PC-3 (cell line): ENCODE data around the gene NHP2. TPM values are rescaled to one million over a fixed set of nuclear protein-coding genes. Genes with fewer than 3 reads are reported as not detected.
A peak's percentile ranks its signal among the peaks of the same experiment; 100 is the strongest.

Experiments
- ATAC-seq: fragments of 200-7000 bp; cut with Tn5 transposase; 2 replicates; pipeline ENCODE4 v1.9.1; 2020; ENCODE audit warnings: mild to moderate bottlenecking, moderate library complexity
- BruUV-seq: library from RNA; stranded (reverse); fragments of 400-500 nt; replicated peaks from 2 replicates; lab custom pipeline; 2021; lab: Mats Ljungman, UMichigan
- CTCF ChIA-PET: fragments of 300-600 bp; sonication (Branson Sonifier 250); formaldehyde crosslinking; loops from one replicate; lab custom pipeline; 2022; ENCODE audit warnings: antibody characterized with exemption; lab: Charles Lee
- POLR2A ChIA-PET: fragments of 300-600 bp; sonication (Branson Sonifier 250); formaldehyde crosslinking; loops from one replicate; lab custom pipeline; 2022; ENCODE audit warnings: antibody characterized with exemption; ENCODE audit not compliant: unreplicated experiment; lab: Charles Lee
- DNase-seq: peaks from one replicate; pipeline ENCODE4 v3.0.0-alpha.2; 2015
- H2AFZ ChIP-seq: fragments of 300-600 bp; sonication (generic); 2 replicates; pipeline ENCODE4 v1.6.0; 2016; ENCODE audit warnings: antibody characterized with exemption, low read length
- H3F3A ChIP-seq: fragments of 300-600 bp; sonication (generic); one replicate; pipeline ENCODE4 v1.6.0; 2017; ENCODE audit warnings: antibody characterized with exemption, low read length, control low read depth, mild to moderate bottlenecking; ENCODE audit not compliant: unreplicated experiment
- H3K27ac ChIP-seq: fragments of 300-600 bp; sonication (generic); 2 replicates; pipeline ENCODE4 v1.5.1; 2016; ENCODE audit warnings: mild to moderate bottlenecking, low read length
- H3K27me3 ChIP-seq: fragments of 300-600 bp; sonication (generic); 2 replicates; pipeline ENCODE4 v1.6.1; 2016; ENCODE audit warnings: low read length, mixed read lengths
- H3K36me3 ChIP-seq: fragments of 300-600 bp; sonication (generic); 2 replicates; pipeline ENCODE4 v1.6.1; 2016; ENCODE audit warnings: low read depth, mixed run types, low read length, mixed read lengths
- H3K4me1 ChIP-seq: fragments of 300-600 bp; sonication (generic); 2 replicates; pipeline ENCODE4 v1.5.1; 2016; ENCODE audit warnings: low read length; ENCODE audit not compliant: insufficient read depth
- H3K4me2 ChIP-seq: fragments of 300-600 bp; sonication (generic); 2 replicates; pipeline ENCODE4 v1.6.0; 2016; ENCODE audit warnings: low read length
- H3K4me3 ChIP-seq: fragments of 300-600 bp; sonication (generic); 2 replicates; pipeline ENCODE4 v1.5.1; 2016; ENCODE audit warnings: mild to moderate bottlenecking, low read length, mixed read lengths
- H3K79me2 ChIP-seq: fragments of 300-600 bp; sonication (generic); 2 replicates; pipeline ENCODE4 v1.6.1; 2017; ENCODE audit warnings: low read length, mixed read lengths
- H3K9ac ChIP-seq: fragments of 300-600 bp; sonication (generic); 2 replicates; pipeline ENCODE4 v1.6.0; 2016; ENCODE audit warnings: mild to moderate bottlenecking, low read length
- H3K9me2 ChIP-seq: fragments of 300-600 bp; sonication (generic); replicated peaks from 2 replicates; pipeline ENCODE4 v1.6.1; 2016; ENCODE audit warnings: mixed run types, low read length, mixed read lengths
- H3K9me3 ChIP-seq: fragments of 300-600 bp; sonication (generic); 2 replicates; pipeline ENCODE4 v1.6.1; 2016; ENCODE audit warnings: low read length, mixed read lengths
- H4K20me1 ChIP-seq: fragments of 300-600 bp; sonication (generic); 2 replicates; pipeline ENCODE4 v1.6.1; 2016; ENCODE audit warnings: low read length, mixed read lengths
- CTCF ChIP-seq: fragments of 300-600 bp; sonication (generic); conservative IDR thresholded peaks from 2 replicates; pipeline ENCODE4 v1.5.1; 2017; ENCODE audit warnings: antibody characterized with exemption, low read depth, mild to moderate bottlenecking, low read length
- EZH2 ChIP-seq: fragments of 300-600 bp; sonication (generic); IDR thresholded peaks from one replicate; pipeline ENCODE4 v1.6.1; 2017; ENCODE audit warnings: antibody characterized with exemption, mild to moderate bottlenecking, low read length; ENCODE audit not compliant: unreplicated experiment
- EZH2phosphoT487 ChIP-seq: fragments of 300-600 bp; sonication (generic); IDR thresholded peaks from 2 replicates; pipeline ENCODE4 v1.6.1; 2018; ENCODE audit warnings: mild to moderate bottlenecking, antibody characterized with exemption, low read length, borderline replicate concordance
- intact Hi-C: fragments of 100-400 bp; cut with micrococcal nuclease; formaldehyde crosslinking; loops from 2 replicates; pipeline ENCODE4 v1.9.0; 2023
- total RNA-seq: library from RNA; depleted of rRNA; stranded (reverse); fragments of >200 nt; gene quantifications from 2 replicates; pipeline ENCODE4 v1.2.3, GENCODE V29; 2014

Gene NHP2
- total RNA-seq, 1 experiment from 2014 or later, result 649 TPM

- Histone ChIP-seq H3K9me2 (no peaks in the 10 kb centered on the region), H3F3A (no peaks in the 10 kb centered on the region), H3K27me3 (no peaks in the 10 kb centered on the region), H3K9ac (no peak overlapping the region), H3K9me3 (no peaks in the 10 kb centered on the region), H3K27ac (no peak overlapping the region), H3K4me2 (peak overlapping the region; percentile 29; the same call in 1 of the 2 replicates), H3K4me1 (peaks cover 8% of the 10 kb centered on the region), H3K79me2 (no peaks in the 10 kb centered on the region), H3K36me3 (no peaks in the 10 kb centered on the region), H3K4me3 (no peak overlapping the region), H2AFZ (no peak overlapping the region), H4K20me1 (no peaks in the 10 kb centered on the region)
- no TSS peak for BruUV-seq
- CTCF ChIA-PET, result no interaction called here
- peak; percentile 49 for DNase-seq
- TF ChIP-seq CTCF (no peak), EZH2 (no peak), EZH2phosphoT487 (no peak)
- POLR2A ChIA-PET, result no interaction called here
- intact Hi-C loops, result no loop called here
- peak; percentile 18 for ATAC-seq
These were observed 39.6 kb upstream of the NHP2 start for GRCh38 chr5:178193251-178193809.

- no peaks in the 10 kb centered on the region for H4K20me1 ChIP-seq
- CTCF ChIA-PET, result no interaction called here
- intact Hi-C loops, result no loop called here
- no TSS peak for BruUV-seq
- H3K27ac ChIP-seq, result no peak overlapping the region; the same call in 1 of the 2 replicates
- H3K4me3 ChIP-seq, result no peak overlapping the region
- H3K79me2 ChIP-seq, result no peaks in the 10 kb centered on the region
- ATAC-seq, result no peak
- H3K36me3 ChIP-seq, result no peaks in the 10 kb centered on the region
- H3K4me1 ChIP-seq, result peaks cover 8% of the 10 kb centered on the region
- no peak overlapping the region for H2AFZ ChIP-seq
- H3F3A ChIP-seq, result no peaks in the 10 kb centered on the region
- TF ChIP-seq CTCF, result no peak
- TF ChIP-seq EZH2, result no peak
- TF ChIP-seq EZH2phosphoT487, result no peak
- no peaks in the 10 kb centered on the region for H3K9me3 ChIP-seq
- no peak for DNase-seq
- peak overlapping the region; percentile 29; the same call in 1 of the 2 replicates for H3K4me2 ChIP-seq
- no peak overlapping the region for H3K9ac ChIP-seq
- H3K9me2 ChIP-seq, result no peaks in the 10 kb centered on the region
- H3K27me3 ChIP-seq, result no peaks in the 10 kb centered on the region
- POLR2A ChIA-PET, result no interaction called here
These were observed 39.1 kb upstream of the NHP2 start for GRCh38 chr5:178192787-178193186.

- CTCF ChIA-PET, result no interaction called here
- ATAC-seq, result peak; percentile 84
- BruUV-seq, result no TSS peak
These were observed 38.6 kb upstream of the NHP2 start for GRCh38 chr5:178192244-178192643.

More at GRCh38 chr5:178192244-178192643, 38.6 kb upstream of the NHP2 start:
- Histone ChIP-seq H3F3A (no peaks in the 10 kb centered on the region), H3K4me2 (no peak overlapping the region), H4K20me1 (no peaks in the 10 kb centered on the region), H3K4me3 (no peak overlapping the region), H3K79me2 (no peaks in the 10 kb centered on the region), H3K9ac (no peak overlapping the region), H3K27me3 (no peaks in the 10 kb centered on the region), H2AFZ (no peak overlapping the region), H3K36me3 (no peaks in the 10 kb centered on the region), H3K27ac (no peak overlapping the region), H3K4me1 (peaks cover 8% of the 10 kb centered on the region), H3K9me2 (no peaks in the 10 kb centered on the region), H3K9me3 (no peaks in the 10 kb centered on the region)
- DNase-seq, result peak; percentile 95
- TF ChIP-seq EZH2 (no peak), EZH2phosphoT487 (no peak), CTCF (no peak)
- POLR2A ChIA-PET, result interaction anchor here (0.5 kb wide), 1 partner anchor 579 kb away, joined by 3 read pairs; no protein-coding TSS in a partner anchor
- intact Hi-C loops, result no loop called here
